ENCODE results near the gene DIS3L2. TPM values are rescaled to one million over a fixed set of nuclear protein-coding genes. Genes with fewer than 3 reads are reported as not detected.

The DIS3L2 gene
- total RNA-seq, 2 experiments from 2014 or later = 25.7 to 30.9 TPM

DNA sequence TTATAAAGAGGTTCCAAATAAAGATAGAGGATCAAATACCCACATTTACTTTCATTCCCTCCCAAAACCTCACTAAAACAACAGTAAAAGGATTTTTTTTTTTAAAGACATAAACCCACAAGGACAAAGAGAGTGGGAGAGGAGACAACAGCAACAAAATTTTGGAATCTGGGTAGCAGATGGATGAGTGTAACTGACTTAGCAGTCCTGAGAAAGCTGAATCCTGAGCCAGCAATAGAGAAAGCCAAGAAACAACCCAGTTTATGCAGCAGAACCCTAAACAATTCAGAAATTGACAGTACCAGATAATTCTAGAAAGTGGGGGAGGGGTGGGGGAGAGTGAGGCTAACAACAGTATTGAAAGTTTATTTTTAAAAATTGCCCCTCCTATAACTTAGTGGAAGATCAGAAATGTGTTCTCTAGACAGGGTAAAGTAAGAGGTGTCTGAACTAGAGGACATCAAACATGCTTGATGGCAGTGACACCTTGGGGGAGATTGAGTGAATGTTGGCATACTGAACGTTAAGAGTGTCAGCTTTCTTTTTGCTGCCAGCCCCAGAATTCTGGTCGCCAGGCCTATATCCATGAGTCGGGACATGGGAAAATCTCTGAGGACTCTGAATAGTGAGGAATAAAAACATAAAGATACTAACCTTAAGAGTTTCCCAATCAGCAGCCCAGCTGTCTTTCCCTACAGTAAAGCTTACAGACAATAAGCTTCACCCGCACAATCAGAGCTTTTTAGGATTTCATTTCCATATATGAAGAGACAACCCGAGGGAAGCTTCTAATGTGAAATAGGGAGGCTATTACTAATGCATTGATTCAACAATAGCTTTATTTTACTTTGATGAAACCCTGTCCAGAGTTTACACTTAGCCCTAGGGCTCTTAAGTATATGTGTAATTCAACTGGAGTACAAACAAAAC is 289.0 kb downstream of the DIS3L2 start:
- no peak for DNase-seq
- Mint-ChIP-seq H3K9me3 (no peaks in the 10 kb centered on the region), H3K27me3 (no peaks in the 10 kb centered on the region), H3K4me3 (no peak overlapping the region), H3K36me3 (peaks cover 9% of the 10 kb centered on the region), H3K27ac (no peak overlapping the region), H3K4me1 (no peaks in the 10 kb centered on the region)

DNA sequence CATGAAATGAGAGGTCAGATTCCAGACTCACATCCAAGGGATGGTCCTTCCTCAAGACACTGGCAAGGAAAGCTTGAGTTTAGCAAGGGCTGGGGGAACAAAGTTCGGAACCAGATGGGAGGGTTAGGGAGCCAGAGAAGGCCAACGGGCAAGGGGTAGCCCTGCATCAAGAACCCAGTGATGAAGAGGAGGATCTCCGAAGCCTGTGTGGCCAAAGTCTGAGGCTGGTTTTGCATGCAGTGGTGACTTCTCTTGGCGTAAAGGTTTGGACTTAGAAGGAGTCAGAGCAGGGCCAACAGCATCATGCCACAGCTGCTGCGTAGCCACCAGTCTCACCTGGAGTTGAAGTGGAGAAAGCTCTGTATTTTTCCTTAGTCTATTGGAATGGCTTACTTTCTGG is 293.5 kb downstream of the DIS3L2 start:
- no peaks in the 10 kb centered on the region for H3K4me1 Mint-ChIP-seq
- H3K27ac Mint-ChIP-seq = no peak overlapping the region
- peaks cover 8% of the 10 kb centered on the region for H3K36me3 Mint-ChIP-seq
- no peak overlapping the region for H3K4me3 Mint-ChIP-seq
- H3K27me3 Mint-ChIP-seq = no peaks in the 10 kb centered on the region
- DNase-seq = no peak
- H3K9me3 Mint-ChIP-seq = no peaks in the 10 kb centered on the region

DNA sequence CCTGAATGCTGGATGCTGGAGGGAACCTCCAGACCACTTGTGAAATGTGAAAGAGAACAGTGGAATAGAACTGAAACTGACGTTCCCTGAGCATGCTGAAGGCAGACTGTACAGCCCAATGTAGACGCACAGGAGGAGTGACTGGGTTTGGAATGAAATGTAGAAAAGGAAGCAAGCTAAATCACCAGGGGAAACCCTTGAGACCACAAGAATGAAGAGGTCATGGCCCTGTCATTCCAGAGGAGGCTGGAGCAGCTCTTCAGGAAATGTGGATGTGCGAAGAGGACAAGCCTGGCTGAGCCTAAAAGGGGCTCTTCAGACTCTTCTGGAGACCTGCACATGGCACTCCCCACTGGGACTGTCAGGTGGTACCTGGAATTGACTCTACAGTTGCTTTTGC is 298.6 kb downstream of the DIS3L2 start:
- no peak for DNase-seq
- H3K9me3 Mint-ChIP-seq = no peaks in the 10 kb centered on the region
- no peak overlapping the region for H3K27ac Mint-ChIP-seq
- H3K4me1 Mint-ChIP-seq = no peaks in the 10 kb centered on the region
- H3K36me3 Mint-ChIP-seq = peaks cover 10% of the 10 kb centered on the region
- H3K4me3 Mint-ChIP-seq = no peak overlapping the region
- no peaks in the 10 kb centered on the region for H3K27me3 Mint-ChIP-seq

DNA sequence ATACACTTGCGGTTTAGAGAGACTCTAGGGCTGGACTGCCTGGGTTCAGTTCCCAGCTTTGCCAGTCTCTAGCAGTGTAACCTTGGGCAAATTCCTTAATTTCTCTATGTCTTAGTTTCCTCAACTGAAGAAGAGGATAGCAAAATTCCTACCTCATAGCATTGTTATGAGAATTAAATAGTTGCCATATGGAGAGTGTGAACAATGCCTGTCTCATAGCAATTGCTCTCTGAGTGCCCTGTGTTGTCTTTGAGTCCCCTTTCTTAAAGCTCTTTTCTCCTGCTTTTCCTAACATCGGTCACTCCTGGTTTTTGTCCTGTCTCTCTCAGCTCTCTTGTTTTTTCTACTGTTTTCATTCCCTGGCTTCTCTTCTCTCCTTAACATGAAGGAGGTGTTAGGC is 300.3 kb downstream of the DIS3L2 start:
- Mint-ChIP-seq H3K9me3 (no peaks in the 10 kb centered on the region), H3K27ac (no peak overlapping the region), H3K4me3 (no peak overlapping the region), H3K4me1 (no peaks in the 10 kb centered on the region), H3K36me3 (peaks cover 8% of the 10 kb centered on the region), H3K27me3 (no peaks in the 10 kb centered on the region)
- DNase-seq = no peak

DNA sequence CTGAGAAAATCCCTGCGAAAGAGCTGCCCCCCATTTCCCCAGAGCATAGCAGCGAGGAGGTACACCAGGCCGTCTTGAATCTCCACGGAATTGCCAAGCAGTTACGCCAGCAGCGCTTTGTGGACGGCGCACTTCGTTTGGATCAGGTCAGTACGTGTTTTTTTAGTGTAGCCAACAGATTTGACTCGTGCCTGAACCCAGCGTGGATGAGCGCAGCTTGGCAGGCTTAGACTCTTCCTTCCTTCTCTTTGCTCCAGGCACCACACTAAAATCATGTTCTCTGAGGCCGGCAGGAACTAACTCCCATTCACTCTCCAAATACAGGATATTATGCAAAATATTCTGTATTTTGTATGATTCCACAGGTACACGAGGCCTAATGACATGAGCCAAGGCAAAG is 301.8 kb downstream of the DIS3L2 start:
- Mint-ChIP-seq H3K9me3 (no peaks in the 10 kb centered on the region), H3K4me1 (no peaks in the 10 kb centered on the region), H3K4me3 (no peak overlapping the region), H3K36me3 (peaks cover 8% of the 10 kb centered on the region), H3K27me3 (no peaks in the 10 kb centered on the region), H3K27ac (no peak overlapping the region)
- DNase-seq = no peak

DNA sequence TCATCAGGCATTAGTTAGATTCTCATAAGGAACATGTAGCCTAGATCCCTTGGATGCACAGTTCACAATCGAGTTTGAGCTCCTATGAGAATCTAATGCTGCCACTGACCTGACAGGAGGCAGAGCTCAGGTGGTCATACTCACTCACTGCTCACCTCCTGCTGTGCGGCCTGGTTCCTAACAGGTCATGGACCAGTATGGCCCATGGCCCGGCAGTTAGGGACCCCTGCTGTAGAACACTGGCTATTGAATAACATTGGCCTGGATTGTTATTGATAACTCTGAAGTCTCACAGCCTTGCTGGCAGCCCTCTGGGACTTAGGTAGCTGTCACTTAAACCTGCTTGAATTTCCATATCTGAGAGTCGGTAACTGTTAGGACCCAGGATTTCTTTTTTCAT is 302.6 kb downstream of the DIS3L2 start:
- H3K4me1 Mint-ChIP-seq = no peaks in the 10 kb centered on the region
- no peaks in the 10 kb centered on the region for H3K27me3 Mint-ChIP-seq
- no peak overlapping the region for H3K27ac Mint-ChIP-seq
- DNase-seq = no peak
- peaks cover 8% of the 10 kb centered on the region for H3K36me3 Mint-ChIP-seq
- no peak overlapping the region for H3K4me3 Mint-ChIP-seq
- H3K9me3 Mint-ChIP-seq = no peaks in the 10 kb centered on the region

DNA sequence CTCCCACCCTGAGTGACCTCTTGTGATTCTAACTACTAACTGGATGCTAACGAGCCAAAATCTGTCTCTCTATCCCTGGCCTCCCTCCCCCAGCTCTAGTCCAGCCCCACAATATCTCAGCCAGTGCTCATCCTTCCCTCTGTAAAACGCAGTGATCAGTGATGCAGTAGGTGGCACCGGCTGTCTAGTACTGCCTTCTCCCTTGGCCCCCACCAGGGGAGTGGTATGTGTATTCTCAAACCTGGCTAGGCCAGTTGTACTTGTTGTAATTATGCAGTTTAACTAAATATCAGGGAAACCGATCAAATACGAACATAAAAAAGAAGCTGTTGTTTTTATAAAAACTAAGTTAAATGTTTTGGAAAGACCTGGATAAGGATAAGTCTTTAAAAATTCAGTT is 303.8 kb downstream of the DIS3L2 start:
- H3K36me3 Mint-ChIP-seq = peaks cover 6% of the 10 kb centered on the region
- H3K27me3 Mint-ChIP-seq = no peaks in the 10 kb centered on the region
- no peaks in the 10 kb centered on the region for H3K4me1 Mint-ChIP-seq
- no peak overlapping the region for H3K4me3 Mint-ChIP-seq
- no peak overlapping the region for H3K27ac Mint-ChIP-seq
- DNase-seq = no peak
- H3K9me3 Mint-ChIP-seq = no peaks in the 10 kb centered on the region

DNA sequence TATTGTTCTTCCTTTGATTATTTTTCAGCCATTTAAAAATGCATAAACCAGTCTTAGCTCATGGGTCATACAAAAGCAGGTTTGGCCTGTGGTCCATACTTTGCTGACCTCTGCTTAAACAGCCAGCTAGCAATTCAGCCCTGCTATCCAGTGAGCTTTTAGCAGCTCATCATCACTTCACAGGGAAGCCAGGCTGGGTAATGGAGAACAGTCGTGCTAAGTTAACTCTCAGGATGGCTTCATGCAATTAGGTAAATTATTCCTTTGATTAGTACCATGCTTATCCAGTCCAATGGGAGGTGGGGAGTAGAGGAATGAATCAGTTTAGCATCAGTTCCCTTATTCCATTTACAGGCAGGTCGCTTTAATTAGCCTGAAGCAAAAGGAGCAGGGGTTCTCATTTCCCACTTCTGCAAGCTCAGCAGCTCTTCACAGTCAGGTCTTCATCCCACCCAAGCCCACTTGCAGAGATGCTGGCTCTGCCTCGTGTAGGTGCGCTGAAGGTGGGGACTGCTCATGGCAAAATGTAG is 307.2 kb downstream of the DIS3L2 start:
- no peak for DNase-seq
- no peak overlapping the region for H3K4me3 Mint-ChIP-seq
- no peaks in the 10 kb centered on the region for H3K27me3 Mint-ChIP-seq
- H3K27ac Mint-ChIP-seq = no peak overlapping the region
- no peaks in the 10 kb centered on the region for H3K4me1 Mint-ChIP-seq
- H3K9me3 Mint-ChIP-seq = no peaks in the 10 kb centered on the region
- peaks cover 5% of the 10 kb centered on the region for H3K36me3 Mint-ChIP-seq

DNA sequence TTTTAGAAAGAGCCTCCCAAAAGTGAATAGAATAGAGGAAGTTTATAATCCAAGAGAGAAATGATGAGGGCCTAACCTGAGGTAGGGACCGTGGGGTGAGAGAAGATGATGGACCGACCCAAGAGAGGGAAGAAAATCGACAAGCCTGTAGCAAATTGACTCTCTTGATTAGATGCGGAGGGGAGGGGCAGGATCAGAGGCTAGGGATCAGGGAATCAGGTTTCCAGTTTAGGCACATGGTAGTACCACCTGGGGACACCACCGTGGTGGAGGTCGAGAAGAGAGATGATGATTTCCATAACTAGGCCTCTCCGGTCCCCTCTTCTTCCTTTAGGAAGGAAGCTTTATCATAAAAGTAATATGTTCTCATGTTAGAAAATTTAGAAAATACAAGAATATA is 308.4 kb downstream of the DIS3L2 start:
- no peak for DNase-seq
- Mint-ChIP-seq H3K9me3 (no peaks in the 10 kb centered on the region), H3K27me3 (no peaks in the 10 kb centered on the region), H3K4me3 (no peak overlapping the region), H3K36me3 (peaks cover 3% of the 10 kb centered on the region), H3K4me1 (no peaks in the 10 kb centered on the region), H3K27ac (no peak overlapping the region)

DNA sequence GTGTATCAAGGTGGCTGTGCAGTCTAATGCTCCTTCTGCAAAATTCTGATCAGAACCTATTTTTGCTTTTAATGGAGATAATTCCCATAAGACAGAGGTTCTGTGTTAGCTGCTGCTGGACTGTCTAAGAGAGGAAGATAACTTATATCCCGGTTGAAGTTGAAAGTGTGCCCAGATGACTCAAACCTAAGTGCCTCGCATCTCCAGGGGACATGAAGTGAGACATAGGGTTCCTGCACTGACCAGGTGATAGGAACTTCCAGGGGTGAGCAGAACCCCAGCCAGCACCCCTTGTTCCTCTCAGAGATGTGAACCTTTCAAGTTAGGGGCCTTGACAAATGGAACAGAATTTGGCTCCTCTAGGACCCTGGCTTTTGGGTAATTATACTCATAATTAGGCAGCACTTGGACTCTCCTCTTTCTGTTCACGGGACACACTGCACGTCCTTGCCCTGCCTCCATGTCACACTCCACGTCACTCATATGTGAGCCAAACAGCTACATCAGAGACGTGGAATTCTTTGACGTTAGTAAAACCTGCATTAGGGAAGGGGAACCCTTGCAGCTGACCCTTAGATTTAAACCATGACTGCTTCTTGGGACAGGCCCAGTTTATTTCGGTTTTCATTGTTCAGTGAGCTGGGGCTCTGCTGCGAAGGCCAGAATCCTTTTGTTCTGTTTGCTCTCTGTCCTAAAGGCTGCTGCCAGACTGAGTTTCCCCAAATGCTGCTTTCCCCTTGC is 312.6 kb downstream of the DIS3L2 start:
- H3K27ac Mint-ChIP-seq = no peak overlapping the region
- no peak overlapping the region for H3K4me3 Mint-ChIP-seq
- peaks cover 14% of the 10 kb centered on the region for H3K36me3 Mint-ChIP-seq
- H3K4me1 Mint-ChIP-seq = peaks cover 5% of the 10 kb centered on the region
- no peak for DNase-seq
- no peaks in the 10 kb centered on the region for H3K9me3 Mint-ChIP-seq
- H3K27me3 Mint-ChIP-seq = no peaks in the 10 kb centered on the region

DNA sequence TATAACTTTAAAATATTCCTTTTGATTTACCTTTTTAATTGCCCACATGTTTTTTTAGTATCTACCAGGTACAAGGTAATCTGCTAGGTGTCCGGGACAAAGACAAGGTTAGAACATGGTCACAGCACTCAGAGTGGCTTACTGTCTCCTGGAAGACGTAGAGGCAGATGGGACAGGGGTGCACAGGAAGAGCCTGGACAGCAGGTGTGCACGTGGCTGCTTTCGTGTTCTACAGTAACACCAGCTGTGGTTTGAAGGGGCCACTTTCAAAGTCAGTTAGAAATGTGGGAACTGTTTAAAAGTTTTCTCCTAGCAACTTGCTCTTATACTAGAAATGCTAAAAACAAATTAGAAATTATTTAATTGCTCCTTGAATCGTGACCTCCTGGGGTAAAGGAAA is 314.2 kb downstream of the DIS3L2 start:
- Mint-ChIP-seq H3K9me3 (no peaks in the 10 kb centered on the region), H3K36me3 (peaks cover 25% of the 10 kb centered on the region), H3K27me3 (no peaks in the 10 kb centered on the region), H3K27ac (no peak overlapping the region), H3K4me1 (peaks cover 5% of the 10 kb centered on the region), H3K4me3 (no peak overlapping the region)
- DNase-seq = no peak

DNA sequence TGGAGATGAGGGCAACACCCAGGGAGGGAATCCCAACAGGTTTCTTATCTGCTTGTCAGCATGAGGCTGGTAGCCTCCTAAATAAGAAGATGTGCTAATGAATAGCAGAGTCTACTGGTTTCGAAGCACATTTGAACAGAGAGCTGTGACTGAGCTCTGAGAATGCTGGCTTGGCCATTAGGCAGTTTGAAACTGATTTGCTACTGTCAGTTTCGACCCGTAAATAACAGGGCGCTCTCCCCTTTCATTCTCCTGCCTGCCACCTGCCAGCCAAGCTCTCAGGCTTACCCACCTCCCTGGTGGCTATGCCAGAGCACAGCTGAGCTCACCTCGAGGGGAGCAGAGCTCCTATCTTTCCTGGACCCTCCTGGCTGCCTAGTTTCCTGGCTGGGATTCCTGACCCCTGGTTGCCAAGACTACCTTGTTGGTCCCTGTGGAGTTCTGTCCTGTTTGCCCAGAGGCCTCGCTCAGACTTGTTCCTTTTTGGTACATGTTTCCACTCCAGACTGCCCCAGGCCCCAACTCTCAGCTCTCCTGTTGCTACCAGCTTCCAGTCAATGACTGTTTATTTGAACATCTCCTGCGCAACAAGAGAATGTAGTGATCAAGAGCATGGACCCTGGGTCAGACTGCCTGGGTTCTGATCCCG is 314.7 kb downstream of the DIS3L2 start:
- peaks cover 5% of the 10 kb centered on the region for H3K4me1 Mint-ChIP-seq
- H3K36me3 Mint-ChIP-seq = peaks cover 26% of the 10 kb centered on the region
- DNase-seq = no peak
- H3K4me3 Mint-ChIP-seq = no peak overlapping the region
- H3K27me3 Mint-ChIP-seq = no peaks in the 10 kb centered on the region
- no peaks in the 10 kb centered on the region for H3K9me3 Mint-ChIP-seq
- no peak overlapping the region for H3K27ac Mint-ChIP-seq

DNA sequence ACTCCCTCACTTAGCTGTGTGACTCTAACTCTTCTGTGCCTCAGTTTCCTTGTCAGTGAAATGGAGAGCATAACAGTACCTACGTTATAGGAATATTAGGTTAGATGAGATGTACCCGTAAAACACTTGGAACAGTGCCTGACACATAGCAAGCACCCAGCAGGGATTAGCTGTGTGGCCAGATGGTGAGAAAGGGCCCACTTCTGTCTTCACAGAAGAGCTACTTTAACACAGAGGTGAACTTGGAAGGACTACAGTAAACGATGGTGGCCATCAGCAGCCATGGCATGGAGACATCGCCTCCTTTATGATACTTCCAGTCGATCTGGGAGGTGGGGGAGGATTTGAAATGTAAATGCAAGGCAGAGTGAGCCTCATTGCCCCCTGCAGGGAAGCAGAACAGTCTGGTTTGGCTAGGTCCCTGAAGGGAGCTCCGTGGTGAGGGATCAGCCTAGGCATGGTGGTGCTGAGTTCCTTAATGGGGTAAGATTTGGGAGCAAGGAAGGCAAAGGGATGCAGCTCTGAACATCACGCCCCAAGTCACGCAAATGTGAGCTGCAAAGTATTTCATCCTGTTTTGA is 315.3 kb downstream of the DIS3L2 start:
- no peak for DNase-seq
- no peaks in the 10 kb centered on the region for H3K27me3 Mint-ChIP-seq
- H3K36me3 Mint-ChIP-seq = peaks cover 28% of the 10 kb centered on the region
- H3K27ac Mint-ChIP-seq = no peak overlapping the region
- no peak overlapping the region for H3K4me3 Mint-ChIP-seq
- H3K4me1 Mint-ChIP-seq = peaks cover 5% of the 10 kb centered on the region
- no peaks in the 10 kb centered on the region for H3K9me3 Mint-ChIP-seq

DNA sequence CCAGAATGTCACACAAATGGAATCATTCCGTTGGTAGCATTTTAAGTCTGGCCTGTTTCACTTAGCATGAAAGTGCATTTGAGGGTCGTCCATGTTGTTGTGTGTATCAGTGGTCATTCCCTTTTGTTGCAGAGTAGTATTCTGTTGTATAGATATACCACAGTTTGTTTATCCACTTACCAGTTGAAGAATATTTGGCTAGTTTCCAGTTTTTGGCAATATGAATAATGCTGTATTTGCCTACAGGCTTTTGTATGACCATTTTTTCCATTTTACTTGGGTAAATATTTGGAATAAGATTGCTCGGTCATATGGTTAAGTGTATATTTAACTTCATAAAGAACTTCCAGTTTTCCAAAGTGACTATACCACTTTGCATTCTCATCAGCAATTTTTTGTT is 317.0 kb downstream of the DIS3L2 start:
- Mint-ChIP-seq H3K27ac (no peak overlapping the region), H3K4me3 (no peak overlapping the region), H3K27me3 (no peaks in the 10 kb centered on the region), H3K36me3 (peaks cover 28% of the 10 kb centered on the region), H3K4me1 (peaks cover 16% of the 10 kb centered on the region), H3K9me3 (no peaks in the 10 kb centered on the region)
- no peak for DNase-seq

DNA sequence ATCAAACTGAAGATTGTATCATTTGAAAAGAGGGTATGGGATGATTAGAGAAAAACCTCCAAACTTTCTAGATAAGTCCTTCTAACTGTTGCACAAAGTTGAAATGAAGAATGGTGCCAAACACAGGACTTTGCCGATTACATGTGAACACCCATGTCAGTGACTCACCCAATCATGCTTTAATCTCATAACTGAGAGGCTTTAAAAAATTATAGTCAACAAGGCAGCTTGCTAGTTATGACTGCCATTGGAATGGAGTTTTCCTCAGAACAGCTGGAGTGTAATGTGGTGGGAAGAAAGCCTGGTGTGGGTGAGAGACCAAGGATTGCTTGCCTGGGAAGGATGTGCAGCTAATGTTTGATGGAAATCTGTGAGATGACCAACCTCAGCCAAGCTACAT is 318.8 kb downstream of the DIS3L2 start:
- no peak overlapping the region for H3K27ac Mint-ChIP-seq
- H3K4me1 Mint-ChIP-seq = peaks cover 32% of the 10 kb centered on the region
- no peaks in the 10 kb centered on the region for H3K27me3 Mint-ChIP-seq
- DNase-seq = no peak
- no peaks in the 10 kb centered on the region for H3K9me3 Mint-ChIP-seq
- peaks cover 32% of the 10 kb centered on the region for H3K36me3 Mint-ChIP-seq
- H3K4me3 Mint-ChIP-seq = no peak overlapping the region

Data from activated naive CD8-positive, alpha-beta T cell treated with anti-CD3 and anti-CD28 coated beads for 36 hours (primary cell).